IgD-negative memory B cell (primary cell): ENCODE data around the gene ZPR1. TPM values are rescaled to one million over a fixed set of nuclear protein-coding genes. Genes with fewer than 3 reads are reported as not detected.
"Not testable (repeated sequence)": the region's sequence is repeated elsewhere in the genome, so short reads cannot be mapped to it uniquely, and the experiment has no call there.

Source experiments
- H3K27ac Mint-ChIP-seq, 3 donors: one replicate each; pipeline ENCODE4 v1.8.0; 2020 to 2022; ENCODE audit warnings: mild to moderate bottlenecking in 3 of 3, mixed read lengths in 3 of 3, moderate library complexity in 1 of 3
- H3K27me3 Mint-ChIP-seq: one replicate; pipeline ENCODE4 v1.8.0; 2021; ENCODE audit warnings: mixed read lengths
- H3K36me3 Mint-ChIP-seq: one replicate; pipeline ENCODE4 v1.8.0; 2020; ENCODE audit warnings: mild to moderate bottlenecking, mixed read lengths
- H3K4me1 Mint-ChIP-seq, 3 donors: one replicate each; pipeline ENCODE4 v1.8.0; 2020 to 2022; ENCODE audit warnings: mixed read lengths in 3 of 3, mild to moderate bottlenecking in 1 of 3
- H3K4me3 Mint-ChIP-seq, 4 donors: one replicate each; pipeline ENCODE4 v1.8.0; 2020 to 2022; ENCODE audit warnings: mild to moderate bottlenecking in 4 of 4, mixed read lengths in 4 of 4, moderate library complexity in 3 of 4
- H3K9me3 Mint-ChIP-seq, 3 donors: one replicate each; pipeline ENCODE4 v1.8.0; 2020 to 2021; ENCODE audit warnings: mixed read lengths in 3 of 3, mild to moderate bottlenecking in 1 of 3
- polyA plus RNA-seq: library from polyadenylated mRNA; unstranded; fragments of 300-500 nt; fragmentation: Illumina TruSeq; gene quantifications from one replicate; pipeline ENCODE4 v1.2.3, GENCODE V29; 2021

ZPR1 gene, protein sequence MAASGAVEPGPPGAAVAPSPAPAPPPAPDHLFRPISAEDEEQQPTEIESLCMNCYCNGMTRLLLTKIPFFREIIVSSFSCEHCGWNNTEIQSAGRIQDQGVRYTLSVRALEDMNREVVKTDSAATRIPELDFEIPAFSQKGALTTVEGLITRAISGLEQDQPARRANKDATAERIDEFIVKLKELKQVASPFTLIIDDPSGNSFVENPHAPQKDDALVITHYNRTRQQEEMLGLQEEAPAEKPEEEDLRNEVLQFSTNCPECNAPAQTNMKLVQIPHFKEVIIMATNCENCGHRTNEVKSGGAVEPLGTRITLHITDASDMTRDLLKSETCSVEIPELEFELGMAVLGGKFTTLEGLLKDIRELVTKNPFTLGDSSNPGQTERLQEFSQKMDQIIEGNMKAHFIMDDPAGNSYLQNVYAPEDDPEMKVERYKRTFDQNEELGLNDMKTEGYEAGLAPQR
- 56.3 TPM for polyA plus RNA-seq

GRCh38 chr11:116787786-116788486 is at the start of gene ZPR1:
ZPR1 (minus strand) TSS chr11:116788023; CDS start chr11:116787990, 33 bp downstream.
- Mint-ChIP-seq H3K4me3 (peak within 1 kb of the TSS; percentile 89 to 99 (median 98)), H3K27ac (peak within 1 kb of the TSS; percentile 87 to 97 (median 95)), H3K36me3 (peaks cover 4% of the 10 kb centered on the region), H3K4me1 (peaks cover 20 to 24% (median 23%) of the 10 kb centered on the region in 3 donors), H3K9me3 (no peaks in the 10 kb centered on the region), H3K27me3 (peaks cover 3% of the 10 kb centered on the region)

GRCh38 chr11:116836632-116836991 is 48.8 kb upstream of the ZPR1 start:
- Mint-ChIP-seq H3K4me3 (no peak overlapping the region), H3K27ac (no peak overlapping the region), H3K9me3 (no peaks in the 10 kb centered on the region), H3K36me3 (no peaks in the 10 kb centered on the region), H3K4me1 (peaks cover 5 to 8% (median 6%) of the 10 kb centered on the region in 3 donors), H3K27me3 (peaks cover 2% of the 10 kb centered on the region)

DNA sequence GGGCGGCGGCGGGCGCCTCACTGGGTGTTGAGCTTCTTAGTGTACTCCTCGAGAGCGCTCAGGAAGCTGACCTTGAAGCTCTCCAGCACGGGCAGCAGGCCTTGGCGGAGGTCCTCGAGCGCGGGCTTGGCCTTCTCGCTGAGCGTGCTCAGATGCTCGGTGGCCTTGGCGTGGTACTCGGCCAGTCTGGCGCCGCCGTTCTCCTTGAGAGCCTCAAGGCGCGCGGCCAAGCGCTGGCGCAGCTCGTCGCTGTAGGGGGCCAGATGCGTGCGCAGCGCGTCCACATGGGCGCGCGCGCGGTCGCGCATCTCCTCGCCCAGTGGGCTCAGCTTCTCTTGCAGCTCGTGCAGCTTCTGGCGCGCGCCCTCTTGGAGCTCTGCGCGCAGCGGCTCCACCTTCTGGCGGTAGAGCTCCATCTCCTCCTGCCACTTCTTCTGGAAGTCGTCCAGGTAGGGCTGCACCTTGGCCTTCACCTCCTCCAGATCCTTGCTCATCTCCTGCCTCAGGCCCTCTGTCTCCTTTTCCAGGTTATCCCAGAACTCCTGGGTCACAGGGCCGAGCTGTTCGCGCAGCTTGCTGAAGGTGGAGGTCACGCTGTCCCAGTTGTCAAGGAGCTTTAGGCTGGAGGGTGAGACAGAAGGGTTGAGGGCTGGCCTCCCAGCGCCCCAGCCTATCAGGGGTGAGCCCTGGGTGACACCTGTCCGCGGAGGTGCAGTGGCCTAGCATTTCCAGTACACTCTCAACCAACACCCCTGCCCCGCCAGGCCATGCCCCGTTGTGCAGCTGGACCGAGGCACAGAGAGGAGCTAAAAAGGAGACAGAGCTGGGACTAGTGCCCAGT is 48.2 kb upstream of the ZPR1 start:
- Mint-ChIP-seq H3K4me1 (peaks cover 5 to 8% (median 6%) of the 10 kb centered on the region in 3 donors), H3K36me3 (no peaks in the 10 kb centered on the region), H3K27ac (no peak overlapping the region), H3K4me3 (peak overlapping the region; percentile 79 to 90 (median 86)), H3K9me3 (no peaks in the 10 kb centered on the region), H3K27me3 (peaks cover 2% of the 10 kb centered on the region)

DNA sequence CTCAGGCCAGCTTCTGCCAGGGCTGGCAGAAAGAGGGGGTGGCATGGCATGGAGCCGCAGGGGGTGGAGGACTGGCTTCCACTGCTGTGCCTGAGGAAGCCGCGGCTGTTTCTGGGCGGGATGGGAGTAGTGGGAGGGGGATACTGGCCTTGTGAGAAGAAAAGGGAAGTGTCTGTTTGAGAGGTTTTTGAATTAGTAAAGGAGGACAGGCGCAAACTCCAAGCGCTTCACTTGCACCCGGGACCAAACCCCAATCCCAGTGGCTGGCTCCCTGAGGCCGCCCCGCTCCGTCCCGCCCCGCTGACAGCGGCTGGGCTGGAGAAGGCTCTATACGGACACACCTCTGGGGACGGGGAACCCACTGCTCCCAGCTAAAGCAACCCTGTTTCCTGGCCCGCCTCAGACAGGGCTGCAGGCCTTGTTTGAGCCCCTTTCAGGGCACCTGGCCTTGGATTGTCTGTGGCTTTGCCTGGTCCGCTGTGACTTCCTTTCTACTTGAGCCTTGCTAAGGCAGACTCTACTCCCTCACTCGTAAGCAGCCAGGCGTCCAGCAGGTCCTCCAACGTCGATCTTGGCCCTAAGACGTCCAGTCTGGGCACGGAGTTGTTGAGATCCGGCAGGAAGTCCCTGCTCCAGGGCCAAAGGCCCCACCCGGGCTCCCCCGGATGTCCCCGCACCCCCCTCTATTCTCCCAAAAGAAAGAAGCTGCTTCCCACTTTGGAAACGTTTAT is 47.4 kb upstream of the ZPR1 start:
- Mint-ChIP-seq H3K4me1 (peaks cover 5 to 8% (median 6%) of the 10 kb centered on the region in 3 donors), H3K27ac (peak overlapping the region in 1 of 3 donors; percentile 47), H3K9me3 (no peaks in the 10 kb centered on the region), H3K36me3 (no peaks in the 10 kb centered on the region), H3K27me3 (peaks cover 2% of the 10 kb centered on the region), H3K4me3 (peak overlapping the region; percentile 79 to 90 (median 86))

- H3K4me3 Mint-ChIP-seq: peak overlapping the region; percentile 60 to 90 (median 86)
- H3K9me3 Mint-ChIP-seq, H3K27ac Mint-ChIP-seq, H3K4me1 Mint-ChIP-seq, H3K36me3 Mint-ChIP-seq, H3K27me3 Mint-ChIP-seq: not testable (repeated sequence)
Measured at GRCh38 chr11:116834535-116835041, 46.8 kb upstream of the ZPR1 start.

DNA sequence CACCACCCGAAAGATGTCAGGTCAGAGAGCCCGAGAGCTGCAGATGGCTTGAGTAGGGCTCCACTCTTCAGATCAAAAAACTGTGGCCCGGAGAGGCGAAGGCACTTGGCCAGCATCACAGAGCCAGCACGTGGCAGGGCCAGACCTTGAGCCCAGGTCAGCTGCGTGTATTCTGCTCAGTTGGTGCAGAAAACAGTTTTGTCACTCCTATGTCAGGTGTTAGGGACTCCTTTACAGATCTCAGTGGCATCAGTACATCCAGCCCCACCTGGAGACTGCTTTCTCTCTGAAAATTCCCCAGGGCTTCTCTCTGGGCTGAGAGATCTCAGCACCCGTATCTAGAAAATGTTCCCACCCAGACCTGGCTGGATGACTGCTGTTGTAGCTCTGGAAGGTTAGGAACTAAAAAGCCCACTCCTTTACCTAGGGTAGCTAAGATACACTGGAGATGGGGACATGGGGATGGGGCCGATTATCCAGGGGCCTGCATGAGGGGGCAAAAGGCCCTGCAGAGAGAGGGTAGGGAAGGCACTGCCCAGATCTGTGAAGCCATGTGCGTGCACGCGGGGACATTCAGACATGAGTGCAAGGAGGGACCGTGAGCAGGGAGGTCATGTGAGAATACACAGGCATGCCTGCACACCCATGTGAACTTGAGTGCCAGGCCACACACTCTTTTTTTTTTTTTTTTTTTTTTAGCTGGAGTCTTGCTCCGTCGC is 46.2 kb upstream of the ZPR1 start:
- peaks cover 5 to 8% (median 6%) of the 10 kb centered on the region in 3 donors for H3K4me1 Mint-ChIP-seq
- H3K4me3 Mint-ChIP-seq: peak overlapping the region in 2 of 4 donors; percentile 17 to 67
- H3K9me3 Mint-ChIP-seq: no peaks in the 10 kb centered on the region
- H3K27me3 Mint-ChIP-seq: peaks cover 2% of the 10 kb centered on the region
- no peaks in the 10 kb centered on the region for H3K36me3 Mint-ChIP-seq
- no peak overlapping the region for H3K27ac Mint-ChIP-seq

DNA sequence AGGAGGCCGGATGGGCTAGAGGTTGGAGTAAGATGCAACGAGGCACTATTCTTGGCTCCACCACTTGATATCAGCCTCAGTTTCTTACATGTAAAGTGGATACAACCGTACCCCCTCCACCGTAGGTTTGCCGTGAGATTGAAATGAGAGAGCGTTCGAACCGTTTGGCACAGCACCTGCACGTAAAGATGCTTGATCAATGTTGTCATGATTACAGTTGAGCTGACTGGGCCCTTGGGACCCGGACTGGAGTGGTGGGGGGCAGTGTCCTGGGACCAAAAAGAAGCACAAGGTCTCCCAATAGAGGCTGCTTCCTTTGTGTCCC is 45.6 kb upstream of the ZPR1 start:
- Mint-ChIP-seq H3K9me3 (no peaks in the 10 kb centered on the region), H3K36me3 (no peaks in the 10 kb centered on the region), H3K27ac (no peak overlapping the region), H3K27me3 (peaks cover 2% of the 10 kb centered on the region), H3K4me1 (peaks cover 5 to 8% (median 6%) of the 10 kb centered on the region in 3 donors), H3K4me3 (no peak overlapping the region)

- Mint-ChIP-seq H3K9me3 (no peaks in the 10 kb centered on the region), H3K27ac (no peak overlapping the region), H3K4me1 (peaks cover 5 to 8% (median 6%) of the 10 kb centered on the region in 3 donors), H3K4me3 (no peak overlapping the region), H3K36me3 (no peaks in the 10 kb centered on the region), H3K27me3 (peaks cover 3% of the 10 kb centered on the region)
Measured at GRCh38 chr11:116832350-116833290, 44.8 kb upstream of the ZPR1 start.

DNA sequence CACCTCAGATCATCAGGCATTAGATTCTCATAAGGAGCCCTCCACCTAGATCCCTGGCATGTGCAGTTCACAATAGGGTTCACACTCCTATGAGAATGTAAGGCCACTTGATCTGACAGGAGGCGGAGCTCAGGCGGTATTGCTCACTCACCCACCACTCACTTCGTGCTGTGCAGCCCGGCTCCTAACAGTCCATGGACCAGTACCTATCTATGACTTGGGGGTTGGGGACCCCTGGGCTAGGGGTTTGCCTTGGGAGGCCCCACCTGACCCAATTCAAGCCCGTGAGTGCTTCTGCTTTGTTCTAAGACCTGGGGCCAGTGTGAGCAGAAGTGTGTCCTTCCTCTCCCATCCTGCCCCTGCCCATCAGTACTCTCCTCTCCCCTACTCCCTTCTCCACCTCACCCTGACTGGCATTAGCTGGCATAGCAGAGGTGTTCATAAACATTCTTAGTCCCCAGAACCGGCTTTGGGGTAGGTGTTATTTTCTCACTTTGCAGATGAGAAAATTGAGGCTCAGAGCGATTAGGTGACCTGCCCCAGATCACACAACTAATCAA is 44.0 kb upstream of the ZPR1 start:
- no peak overlapping the region for H3K27ac Mint-ChIP-seq
- peaks cover 5 to 8% (median 6%) of the 10 kb centered on the region in 3 donors for H3K4me1 Mint-ChIP-seq
- H3K36me3 Mint-ChIP-seq: no peaks in the 10 kb centered on the region
- H3K9me3 Mint-ChIP-seq: no peaks in the 10 kb centered on the region
- no peak overlapping the region for H3K4me3 Mint-ChIP-seq
- peaks cover 4% of the 10 kb centered on the region for H3K27me3 Mint-ChIP-seq

- Mint-ChIP-seq H3K27ac (no peak overlapping the region), H3K27me3 (peaks cover 4% of the 10 kb centered on the region), H3K9me3 (no peaks in the 10 kb centered on the region), H3K36me3 (no peaks in the 10 kb centered on the region), H3K4me1 (peaks cover 4 to 6% (median 5%) of the 10 kb centered on the region in 3 donors), H3K4me3 (no peak overlapping the region)
Measured at GRCh38 chr11:116830184-116830912, 42.5 kb upstream of the ZPR1 start.

DNA sequence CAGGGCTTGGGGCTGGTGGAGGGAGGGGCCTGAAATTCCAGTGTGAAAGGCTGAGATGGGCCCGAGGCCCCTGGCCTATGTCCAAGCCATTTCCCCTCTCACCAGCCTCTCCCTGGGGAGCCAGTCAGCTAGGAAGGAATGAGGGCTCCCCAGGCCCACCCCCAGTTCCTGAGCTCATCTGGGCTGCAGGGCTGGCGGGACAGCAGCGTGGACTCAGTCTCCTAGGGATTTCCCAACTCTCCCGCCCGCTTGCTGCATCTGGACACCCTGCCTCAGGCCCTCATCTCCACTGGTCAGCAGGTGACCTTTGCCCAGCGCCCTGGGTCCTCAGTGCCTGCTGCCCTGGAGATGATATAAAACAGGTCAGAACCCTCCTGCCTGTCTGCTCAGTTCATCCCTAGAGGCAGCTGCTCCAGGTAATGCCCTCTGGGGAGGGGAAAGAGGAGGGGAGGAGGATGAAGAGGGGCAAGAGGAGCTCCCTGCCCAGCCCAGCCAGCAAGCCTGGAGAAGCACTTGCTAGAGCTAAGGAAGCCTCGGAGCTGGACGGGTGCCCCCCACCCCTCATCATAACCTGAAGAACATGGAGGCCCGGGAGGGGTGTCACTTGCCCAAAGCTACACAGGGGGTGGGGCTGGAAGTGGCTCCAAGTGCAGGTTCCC is 41.8 kb upstream of the ZPR1 start, which contains the start of gene APOC3:
Gene APOC3 (plus strand): TSS at position 383 of the 659 bp plus-strand sequence. CDS start 676 bp downstream, outside the sequence.
- no peaks in the 10 kb centered on the region for H3K9me3 Mint-ChIP-seq
- peaks cover 4% of the 10 kb centered on the region for H3K27me3 Mint-ChIP-seq
- no peak within 1 kb of the TSS for H3K27ac Mint-ChIP-seq

More for the DNA sequence above, 41.8 kb upstream of the ZPR1 start, which contains the start of gene APOC3:
- no peak within 1 kb of the TSS for H3K4me3 Mint-ChIP-seq
- peaks cover under 1 to 1% (median under 1%) of the 10 kb centered on the region in 3 donors for H3K4me1 Mint-ChIP-seq
- H3K36me3 Mint-ChIP-seq: no peaks in the 10 kb centered on the region
